Type B pancreatic cell (in vitro differentiated cells): ENCODE results near the gene STPG1. TPM values are rescaled to one million over a fixed set of nuclear protein-coding genes. Genes with fewer than 3 reads are reported as not detected.

Experiments
- DNase-seq: peaks from one replicate; pipeline ENCODE4 v3.0.0; 2021; ENCODE audit warnings: mixed read lengths; ENCODE audit not compliant: unreplicated experiment; ENCODE audit errors: extremely low spot score
- H3K27ac Mint-ChIP-seq: 2 replicates; pipeline ENCODE4 v1.8.0; 2021; ENCODE audit warnings: mild to moderate bottlenecking, mixed read lengths
- H3K27me3 Mint-ChIP-seq: 2 replicates; pipeline ENCODE4 v1.8.0; 2021; ENCODE audit warnings: mixed read lengths
- H3K36me3 Mint-ChIP-seq: 2 replicates; pipeline ENCODE4 v1.8.0; 2021; ENCODE audit warnings: mixed read lengths
- H3K4me1 Mint-ChIP-seq: one replicate; pipeline ENCODE4 v1.8.0; 2021; ENCODE audit warnings: mixed read lengths; ENCODE audit not compliant: unreplicated experiment
- H3K4me3 Mint-ChIP-seq: 2 replicates; pipeline ENCODE4 v1.8.0; 2021; ENCODE audit warnings: mild to moderate bottlenecking, mixed read lengths
- H3K9me3 Mint-ChIP-seq: 2 replicates; pipeline ENCODE4 v1.8.0; 2021; ENCODE audit warnings: mixed read lengths
- total RNA-seq: library from RNA; stranded (reverse); gene quantifications from 2 replicates; pipeline ENCODE4 v1.2.1, GENCODE V29; 2021; ENCODE audit warnings: low replicate concordance
- TF ChIP-seq, protein P1 (sequence below): fragments of 200-600 bp; sonication (generic); conservative IDR thresholded peaks from 2 replicates; pipeline ENCODE4 v1.5.0; 2021; ENCODE audit warnings: antibody characterized with exemption, mild to moderate bottlenecking

Gene STPG1
- total RNA-seq, 1 donor from 2014 or later: 8.7 TPM

DNA sequence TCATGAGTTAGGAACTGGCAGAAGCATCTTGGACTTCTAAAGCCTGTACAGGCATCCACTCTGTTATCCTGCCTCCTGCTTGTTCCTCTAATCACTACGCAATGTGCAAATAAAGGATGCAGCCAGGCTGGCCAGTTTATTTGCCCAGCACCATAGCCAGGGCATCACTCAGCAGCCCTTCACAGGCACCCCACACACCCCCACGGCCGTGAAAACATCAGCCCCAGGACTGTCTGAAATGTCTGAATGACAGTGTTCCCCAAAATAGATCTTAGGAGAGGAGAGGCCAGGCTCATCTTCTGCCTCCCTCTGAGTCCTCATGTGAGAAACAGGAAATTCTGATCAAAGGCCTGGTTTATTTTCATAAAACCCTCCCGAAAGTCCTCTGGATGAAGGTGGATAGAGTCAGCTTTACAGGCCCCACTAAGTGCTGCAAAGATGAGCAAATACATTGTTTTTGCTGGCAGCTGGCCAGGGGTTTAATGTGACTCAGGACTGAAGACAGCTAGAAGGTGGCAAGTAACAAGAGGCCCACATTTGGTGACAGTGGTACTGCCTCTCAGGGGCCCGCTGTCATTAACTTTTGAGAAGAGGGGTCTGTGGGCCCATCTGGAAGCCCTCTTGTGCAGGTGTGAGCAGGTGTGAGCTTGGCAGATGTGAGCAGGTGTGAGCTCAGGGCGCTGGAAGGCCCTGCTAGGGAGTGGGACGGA lies 61.5 kb downstream of the STPG1 start:
- Mint-ChIP-seq H3K27ac (peak overlapping the region; percentile 53), H3K27me3 (no peaks in the 10 kb centered on the region), H3K9me3 (no peaks in the 10 kb centered on the region), H3K4me1 (peaks cover 22% of the 10 kb centered on the region), H3K4me3 (no peak overlapping the region), H3K36me3 (peaks cover 30% of the 10 kb centered on the region)
- TF ChIP-seq, protein P1, sequence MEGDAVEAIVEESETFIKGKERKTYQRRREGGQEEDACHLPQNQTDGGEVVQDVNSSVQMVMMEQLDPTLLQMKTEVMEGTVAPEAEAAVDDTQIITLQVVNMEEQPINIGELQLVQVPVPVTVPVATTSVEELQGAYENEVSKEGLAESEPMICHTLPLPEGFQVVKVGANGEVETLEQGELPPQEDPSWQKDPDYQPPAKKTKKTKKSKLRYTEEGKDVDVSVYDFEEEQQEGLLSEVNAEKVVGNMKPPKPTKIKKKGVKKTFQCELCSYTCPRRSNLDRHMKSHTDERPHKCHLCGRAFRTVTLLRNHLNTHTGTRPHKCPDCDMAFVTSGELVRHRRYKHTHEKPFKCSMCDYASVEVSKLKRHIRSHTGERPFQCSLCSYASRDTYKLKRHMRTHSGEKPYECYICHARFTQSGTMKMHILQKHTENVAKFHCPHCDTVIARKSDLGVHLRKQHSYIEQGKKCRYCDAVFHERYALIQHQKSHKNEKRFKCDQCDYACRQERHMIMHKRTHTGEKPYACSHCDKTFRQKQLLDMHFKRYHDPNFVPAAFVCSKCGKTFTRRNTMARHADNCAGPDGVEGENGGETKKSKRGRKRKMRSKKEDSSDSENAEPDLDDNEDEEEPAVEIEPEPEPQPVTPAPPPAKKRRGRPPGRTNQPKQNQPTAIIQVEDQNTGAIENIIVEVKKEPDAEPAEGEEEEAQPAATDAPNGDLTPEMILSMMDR: no peak
- no peak for DNase-seq

DNA sequence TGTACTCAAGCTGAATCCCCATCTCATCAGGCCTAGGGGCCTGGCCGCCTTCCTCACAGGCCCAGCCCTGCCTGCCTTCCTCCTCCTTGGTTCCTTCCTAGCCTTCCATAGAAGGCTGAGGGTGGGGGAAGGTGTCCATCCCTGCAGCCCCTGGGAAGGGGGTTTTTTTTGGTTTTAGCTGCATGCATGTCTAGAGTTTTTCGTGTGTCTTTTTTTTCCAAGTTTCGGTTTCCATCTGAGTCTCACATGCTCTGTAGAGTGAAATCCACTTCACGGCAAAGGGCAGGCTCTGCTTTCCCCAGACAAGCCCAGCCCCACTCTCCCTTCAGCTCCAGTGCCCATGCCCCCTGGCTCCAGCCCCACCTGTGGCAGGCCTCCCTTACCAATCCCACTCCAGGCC lies 62.3 kb downstream of the STPG1 start:
- H3K27ac Mint-ChIP-seq: no peak overlapping the region
- no peaks in the 10 kb centered on the region for H3K27me3 Mint-ChIP-seq
- H3K4me1 Mint-ChIP-seq: peaks cover 18% of the 10 kb centered on the region
- TF ChIP-seq, protein P1: no peak
- H3K4me3 Mint-ChIP-seq: no peak overlapping the region
- H3K9me3 Mint-ChIP-seq: no peaks in the 10 kb centered on the region
- H3K36me3 Mint-ChIP-seq: peaks cover 23% of the 10 kb centered on the region
- DNase-seq: no peak

- DNase-seq: no peak
- TF ChIP-seq, protein P1: no peak
Observed at GRCh38 chr1:24349891-24350290, 63.7 kb downstream of the STPG1 start.

GRCh38 chr1:24348196-24348595 lies 65.4 kb downstream of the STPG1 start:
- peak overlapping the region; percentile 47 for H3K27ac Mint-ChIP-seq
- H3K4me3 Mint-ChIP-seq: no peak overlapping the region
- H3K27me3 Mint-ChIP-seq: no peaks in the 10 kb centered on the region
- H3K36me3 Mint-ChIP-seq: peaks cover 22% of the 10 kb centered on the region
- no peak for DNase-seq
- TF ChIP-seq, protein P1: no peak
- H3K4me1 Mint-ChIP-seq: peaks cover 18% of the 10 kb centered on the region
- H3K9me3 Mint-ChIP-seq: no peaks in the 10 kb centered on the region

More at GRCh38 chr1:24349891-24350290, 63.7 kb downstream of the STPG1 start:
- Mint-ChIP-seq H3K9me3 (no peaks in the 10 kb centered on the region), H3K4me3 (no peak overlapping the region), H3K27ac (no peak overlapping the region), H3K36me3 (peaks cover 26% of the 10 kb centered on the region), H3K27me3 (no peaks in the 10 kb centered on the region), H3K4me1 (peaks cover 18% of the 10 kb centered on the region)

- peaks cover 18% of the 10 kb centered on the region for H3K4me1 Mint-ChIP-seq
- H3K27ac Mint-ChIP-seq: peak overlapping the region; percentile 70
- peaks cover 18% of the 10 kb centered on the region for H3K36me3 Mint-ChIP-seq
Observed at GRCh38 chr1:24347159-24347934, 66.2 kb downstream of the STPG1 start.

More at GRCh38 chr1:24347159-24347934, 66.2 kb downstream of the STPG1 start:
- TF ChIP-seq, protein P1: no peak
- H3K27me3 Mint-ChIP-seq: no peaks in the 10 kb centered on the region
- no peak for DNase-seq
- no peaks in the 10 kb centered on the region for H3K9me3 Mint-ChIP-seq
- H3K4me3 Mint-ChIP-seq: peak overlapping the region; percentile 45
